ENCODE results near the gene ARRDC5. TPM values are rescaled to one million over a fixed set of nuclear protein-coding genes. Genes with fewer than 3 reads are reported as not detected.

The ARRDC5 gene
- total RNA-seq, 1 donor from 2014 or later: not detected

- FAIRE-seq (no peak), DNase-seq (ENCODE audit: low read depth) (no peak)
- H3K4me3 ChIP-seq (ENCODE audit: low read depth, low read length): no peak overlapping the region
- TF ChIP-seq CTCF (IDR thresholded peaks at IDR 0.05; ENCODE audit: insufficient read depth, low read length, severe bottlenecking): no peak
- H3K36me3 ChIP-seq (ENCODE audit: control insufficient read depth, insufficient read depth, low read length): peaks cover 25% of the 10 kb centered on the region
- no peaks in the 10 kb centered on the region for H3K27me3 ChIP-seq (ENCODE audit: control insufficient read depth, insufficient read depth, low read length)
Measured at GRCh38 chr19:4843647-4843965, 59.1 kb downstream of the ARRDC5 start.

Other genes starting within 250 kb of the ARRDC5 start
- 314 and 353 TPM in 2 replicates for gene MYDGF, start 232.6 kb downstream of the ARRDC5 start, total RNA-seq
- gene DPP9, start 179.1 kb downstream of the ARRDC5 start, total RNA-seq: 34.0 and 36.7 TPM in 2 replicates
- gene FEM1A, start 111.2 kb downstream of the ARRDC5 start, total RNA-seq: 20.0 and 23.3 TPM in 2 replicates
- gene TICAM1, start 71.2 kb downstream of the ARRDC5 start, total RNA-seq: 2.3 and 2.4 TPM in 2 replicates
- gene PLIN3, start 35.2 kb downstream of the ARRDC5 start, total RNA-seq: 49.8 and 71.2 TPM in 2 replicates
- gene UHRF1, start 6.6 kb upstream of the ARRDC5 start, total RNA-seq: 2.4 and 5.3 TPM in 2 replicates
- gene KDM4B, start 66.2 kb upstream of the ARRDC5 start, total RNA-seq: 12.6 and 12.7 TPM in 2 replicates

All from bronchial epithelial cell (primary cell).